Fibroblast of lung (primary cell): ENCODE results near the gene HAGH. TPM values are rescaled to one million over a fixed set of nuclear protein-coding genes. Genes with fewer than 3 reads are reported as not detected.

Source experiments
- DNase-seq, 2 donors: peaks; one replicate each; pipeline versions ENCODE4 v3.0.0 to v3.0.0-alpha.2; 2010; ENCODE audit warnings: low read depth in 2 of 2
- H2AFZ ChIP-seq: 2 replicates; pipeline ENCODE4 v1.5.1; 2012; ENCODE audit warnings: low read length, control low read depth, inconsistent platforms
- H3K27ac ChIP-seq: 2 replicates; pipeline ENCODE4 v1.5.1; 2011; ENCODE audit warnings: low read length, control low read depth; ENCODE audit not compliant: insufficient read depth
- H3K27me3 ChIP-seq: 2 replicates; pipeline ENCODE4 v1.5.1; 2011; ENCODE audit warnings: mild to moderate bottlenecking, low read length; ENCODE audit not compliant: control insufficient read depth, insufficient read depth
- H3K36me3 ChIP-seq: 2 replicates; pipeline ENCODE4 v1.5.1; 2011; ENCODE audit warnings: low read length; ENCODE audit not compliant: control insufficient read depth, insufficient read depth
- H3K4me1 ChIP-seq: 2 replicates; pipeline ENCODE4 v1.5.1; 2011; ENCODE audit warnings: low read length; ENCODE audit not compliant: control insufficient read depth, insufficient read depth; ENCODE audit errors: extremely low read depth
- H3K4me2 ChIP-seq: 2 replicates; pipeline ENCODE4 v1.5.1; 2011; ENCODE audit warnings: low read length, control low read depth; ENCODE audit not compliant: insufficient read depth; ENCODE audit errors: extremely low read depth
- H3K4me3 ChIP-seq, 4 experiments: fragments of 200-600 bp in 1 of 4; sonication (generic) in 1 of 4; replicated peaks in 1 of 4; 2 replicates each; pipeline ENCODE4 v1.5.1; 2011 to 2016; ENCODE audit warnings: low read length in 4 of 4, low read depth in 3 of 4, mild to moderate bottlenecking in 3 of 4, control low read depth in 2 of 4, inconsistent platforms in 1 of 4, mixed read lengths in 1 of 4; ENCODE audit not compliant: insufficient read depth in 1 of 4; ENCODE audit errors: control extremely low read depth in 1 of 4
- H3K79me2 ChIP-seq: 2 replicates; pipeline ENCODE4 v1.5.1; 2012; ENCODE audit warnings: mild to moderate bottlenecking, low read length, inconsistent platforms; ENCODE audit not compliant: control insufficient read depth, insufficient read depth
- H3K9ac ChIP-seq: 2 replicates; pipeline ENCODE4 v1.5.1; 2011; ENCODE audit warnings: mild to moderate bottlenecking, low read length, control low read depth; ENCODE audit not compliant: insufficient read depth
- H3K9me3 ChIP-seq: 2 replicates; pipeline ENCODE4 v1.5.1; 2012; ENCODE audit warnings: low read depth, low read length; ENCODE audit not compliant: control insufficient read depth, insufficient read depth
- H4K20me1 ChIP-seq: 2 replicates; pipeline ENCODE4 v1.5.1; 2011; ENCODE audit warnings: low read length; ENCODE audit not compliant: control insufficient read depth, insufficient read depth; ENCODE audit errors: extremely low read depth
- CTCF ChIP-seq, 2 donors: IDR thresholded peaks in 1 of 2; conservative IDR thresholded peaks in 1 of 2; 1 replicate in 1 of 2; 2 replicates in 1 of 2; pipeline ENCODE4 v1.5.1; 2011 to 2012; ENCODE audit warnings: low read length in 2 of 2, control low read depth in 1 of 2, inconsistent platforms in 1 of 2, low read depth in 1 of 2, mild to moderate bottlenecking in 1 of 2
- EZH2 ChIP-seq: IDR thresholded peaks from 2 replicates; pipeline ENCODE4 v1.5.1; 2012; ENCODE audit warnings: low read length, control low read depth, mild to moderate bottlenecking; ENCODE audit errors: missing control alignments
- polyA plus RNA-seq, 2 donors: library from polyadenylated mRNA; depleted of rRNA in 1 of 2; stranded (reverse) in 1 of 2; unstranded in 1 of 2; fragments of >200 nt; gene quantifications; 2 replicates each; pipeline ENCODE4 v1.2.1, GENCODE V29; 2011 to 2012; ENCODE audit warnings: missing spikeins in 1 of 2
- total RNA-seq: library from RNA; depleted of rRNA; stranded (reverse); fragments of >200 nt; gene quantifications from 2 replicates; pipeline ENCODE4 v1.2.1, GENCODE V29; 2014

Gene HAGH
- total and polyA plus RNA-seq, 2 donors (not counting 1 experiment from before 2014, with no cell fraction given): 18.4 to 47.4 TPM

DNA sequence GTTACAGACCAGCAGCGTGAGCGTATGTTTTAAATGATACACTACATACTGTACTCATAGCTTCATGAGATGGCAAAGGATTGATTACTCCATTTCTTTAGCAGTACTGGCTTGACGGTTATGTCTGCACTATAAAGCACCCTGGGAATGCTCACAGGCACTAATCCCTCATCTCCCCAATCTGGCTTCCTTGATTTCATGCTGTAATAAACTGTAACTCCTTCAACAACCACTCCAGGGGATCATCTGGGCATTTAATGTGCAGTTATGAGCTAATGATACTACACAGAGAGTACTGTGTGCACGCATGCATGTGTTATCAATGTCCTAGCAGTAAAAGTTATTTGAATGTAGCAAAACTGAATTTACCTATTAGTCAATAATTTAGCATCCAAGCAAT is 25.2 kb upstream of the HAGH start:
- no peaks in the 10 kb centered on the region for H4K20me1 ChIP-seq
- no peak for DNase-seq

DNA sequence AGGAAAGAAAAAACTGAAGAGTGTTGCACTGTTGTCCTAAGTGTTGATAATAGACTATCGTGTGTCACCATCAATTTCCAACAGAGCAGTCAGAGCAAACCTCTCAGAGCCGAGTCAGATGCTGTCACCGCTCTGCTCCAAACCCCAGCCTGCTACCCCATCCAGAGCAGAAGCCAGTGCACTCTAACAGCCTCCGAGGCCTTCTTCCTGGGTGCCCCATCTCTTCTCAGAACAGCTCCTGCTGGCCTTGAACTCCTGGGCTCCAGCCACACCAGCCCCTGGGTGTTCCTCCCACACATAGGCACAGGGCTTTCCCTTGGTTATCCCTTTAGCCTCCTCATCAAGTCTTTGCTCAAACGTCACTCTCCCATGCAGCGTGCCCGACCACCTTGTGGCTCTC is 24.4 kb upstream of the HAGH start:
- Histone ChIP-seq H3K4me1 (no peaks in the 10 kb centered on the region), H3K4me2 (no peak overlapping the region), H3K27me3 (peaks cover 15% of the 10 kb centered on the region), H3K36me3 (no peaks in the 10 kb centered on the region), H3K79me2 (no peaks in the 10 kb centered on the region), H3K9ac (no peak overlapping the region), H3K9me3 (no peaks in the 10 kb centered on the region), H3K27ac (no peak overlapping the region), H4K20me1 (no peaks in the 10 kb centered on the region), H2AFZ (no peak overlapping the region), H3K4me3 (no peak overlapping the region)
- no peak for DNase-seq
- TF ChIP-seq CTCF (conservative IDR thresholded peaks at IDR 0.05 in 1 of 2, IDR thresholded peaks at IDR 0.05 in 1 of 2; ENCODE audit: low read depth in 1 of 2, low read length in 2 of 2) (no peak), EZH2 (no peak)

More for the DNA sequence above, 25.2 kb upstream of the HAGH start:
- no peak overlapping the region for H2AFZ ChIP-seq
- H3K4me3 ChIP-seq: no peak overlapping the region
- H3K9ac ChIP-seq: no peak overlapping the region
- H3K27ac ChIP-seq: no peak overlapping the region
- TF ChIP-seq CTCF (conservative IDR thresholded peaks at IDR 0.05 in 1 of 2, IDR thresholded peaks at IDR 0.05 in 1 of 2; ENCODE audit: low read depth in 1 of 2, low read length in 2 of 2): no peak
- TF ChIP-seq EZH2: no peak
- no peaks in the 10 kb centered on the region for H3K4me1 ChIP-seq
- no peak overlapping the region for H3K4me2 ChIP-seq
- H3K79me2 ChIP-seq: no peaks in the 10 kb centered on the region
- peaks cover 15% of the 10 kb centered on the region for H3K27me3 ChIP-seq
- no peaks in the 10 kb centered on the region for H3K36me3 ChIP-seq
- H3K9me3 ChIP-seq: no peaks in the 10 kb centered on the region

- Histone ChIP-seq H3K4me2 (no peak overlapping the region), H3K27me3 (peaks cover 4% of the 10 kb centered on the region), H3K27ac (no peak overlapping the region), H3K79me2 (no peaks in the 10 kb centered on the region), H4K20me1 (no peaks in the 10 kb centered on the region), H2AFZ (no peak overlapping the region), H3K4me3 (no peak overlapping the region), H3K9me3 (no peaks in the 10 kb centered on the region), H3K9ac (no peak overlapping the region), H3K36me3 (no peaks in the 10 kb centered on the region), H3K4me1 (no peaks in the 10 kb centered on the region)
- no peak for TF ChIP-seq CTCF (conservative IDR thresholded peaks at IDR 0.05 in 1 of 2, IDR thresholded peaks at IDR 0.05 in 1 of 2; ENCODE audit: low read depth in 1 of 2, low read length in 2 of 2)
- no peak for TF ChIP-seq EZH2
- DNase-seq: no peak
These were observed 19.8 kb upstream of the HAGH start for GRCh38 chr16:1846416-1846815.
